GM12875 (cell line): ENCODE measurements around the gene JAG1.

Source experiments
- H3K4me3 ChIP-seq: one replicate; pipeline ENCODE4 v1.5.1; 2011; ENCODE audit warnings: low read depth, low read length, control low read depth
- CTCF ChIP-seq: IDR thresholded peaks from 2 replicates; pipeline ENCODE4 v1.5.1; 2011; ENCODE audit warnings: low read depth, mild to moderate bottlenecking, control low read depth, inconsistent platforms, low read length, moderate library complexity, borderline replicate concordance; ENCODE audit not compliant: insufficient read depth

Gene JAG1

GRCh38 chr20:10631126-10631525 is 42.7 kb downstream of the JAG1 start:
- no peak overlapping the region for H3K4me3 ChIP-seq
- TF ChIP-seq CTCF = no peak

GRCh38 chr20:10629946-10630650 is 43.7 kb downstream of the JAG1 start:
- no peak overlapping the region for H3K4me3 ChIP-seq
- TF ChIP-seq CTCF = no peak

- no peak for TF ChIP-seq CTCF
These were observed 46.9 kb downstream of the JAG1 start for GRCh38 chr20:10626896-10627295.

GRCh38 chr20:10625641-10626040 is 48.2 kb downstream of the JAG1 start:
- H3K4me3 ChIP-seq = no peak overlapping the region
- no peak for TF ChIP-seq CTCF

More at GRCh38 chr20:10626896-10627295, 46.9 kb downstream of the JAG1 start:
- H3K4me3 ChIP-seq = no peak overlapping the region

GRCh38 chr20:10622657-10623418 is 51.0 kb downstream of the JAG1 start:
- TF ChIP-seq CTCF = no peak
- no peak overlapping the region for H3K4me3 ChIP-seq

- H3K4me3 ChIP-seq = no peak overlapping the region
- no peak for TF ChIP-seq CTCF
These were observed 52.6 kb downstream of the JAG1 start for GRCh38 chr20:10621149-10621548.

GRCh38 chr20:10619427-10619826 is 54.4 kb downstream of the JAG1 start:
- no peak for TF ChIP-seq CTCF
- no peak overlapping the region for H3K4me3 ChIP-seq
